Measurements from ENCODE around the gene MAFG. TPM values are rescaled to one million over a fixed set of nuclear protein-coding genes. Genes with fewer than 3 reads are reported as not detected.

The MAFG gene
- total and polyA plus RNA-seq, 2 donors (not counting 3 experiments of a cell fraction or from before 2014, with no cell fraction given), result 27.6 to 35.0 TPM

DNA sequence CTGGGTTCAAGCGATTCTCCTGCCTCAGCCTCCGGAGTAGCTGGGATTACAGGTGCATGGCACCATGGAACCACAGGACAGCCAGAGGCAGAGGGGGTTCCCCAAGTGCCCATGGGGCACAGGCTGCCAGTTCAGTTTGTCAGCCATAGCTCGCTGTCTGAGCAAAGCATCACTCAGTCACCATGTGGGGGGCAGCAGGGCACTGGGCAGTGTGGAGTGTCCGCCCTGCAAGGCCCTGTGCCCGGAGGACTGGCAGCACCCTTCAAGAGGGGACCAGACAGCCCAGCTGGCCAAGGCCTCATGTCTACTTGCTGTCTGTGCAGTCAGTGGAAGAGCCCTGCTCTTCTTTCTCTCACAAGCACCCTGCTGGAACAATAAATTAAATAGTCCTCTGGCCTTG is 42.6 kb downstream of the MAFG start:
- POLR2A ChIA-PET, result no interaction called here
- peaks cover 32% of the 10 kb centered on the region for H3K79me2 ChIP-seq (ENCODE audit: control insufficient read depth, insufficient read depth, low read length)

More for the DNA sequence above, 42.6 kb downstream of the MAFG start:
- intact Hi-C loops (cut with micrococcal nuclease) (no loop called here), dilution Hi-C loops (cut with MboI; ENCODE audit: extremely low pct_ligation_motif_present, low sequenced_read_pairs) (no loop called here)
- TF ChIP-seq, protein P1, sequence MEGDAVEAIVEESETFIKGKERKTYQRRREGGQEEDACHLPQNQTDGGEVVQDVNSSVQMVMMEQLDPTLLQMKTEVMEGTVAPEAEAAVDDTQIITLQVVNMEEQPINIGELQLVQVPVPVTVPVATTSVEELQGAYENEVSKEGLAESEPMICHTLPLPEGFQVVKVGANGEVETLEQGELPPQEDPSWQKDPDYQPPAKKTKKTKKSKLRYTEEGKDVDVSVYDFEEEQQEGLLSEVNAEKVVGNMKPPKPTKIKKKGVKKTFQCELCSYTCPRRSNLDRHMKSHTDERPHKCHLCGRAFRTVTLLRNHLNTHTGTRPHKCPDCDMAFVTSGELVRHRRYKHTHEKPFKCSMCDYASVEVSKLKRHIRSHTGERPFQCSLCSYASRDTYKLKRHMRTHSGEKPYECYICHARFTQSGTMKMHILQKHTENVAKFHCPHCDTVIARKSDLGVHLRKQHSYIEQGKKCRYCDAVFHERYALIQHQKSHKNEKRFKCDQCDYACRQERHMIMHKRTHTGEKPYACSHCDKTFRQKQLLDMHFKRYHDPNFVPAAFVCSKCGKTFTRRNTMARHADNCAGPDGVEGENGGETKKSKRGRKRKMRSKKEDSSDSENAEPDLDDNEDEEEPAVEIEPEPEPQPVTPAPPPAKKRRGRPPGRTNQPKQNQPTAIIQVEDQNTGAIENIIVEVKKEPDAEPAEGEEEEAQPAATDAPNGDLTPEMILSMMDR (IDR thresholded peaks at IDR 0.05; ENCODE audit: extremely low read depth in 1 of 2, insufficient read depth in 1 of 2, low read depth in 1 of 2, low read length in 2 of 2), result no peak
- no peak for TF ChIP-seq MYC (IDR thresholded peaks at IDR 0.05; ENCODE audit: low read depth, low read length)
- TF ChIP-seq POLR2A (IDR thresholded peaks at IDR 0.05; ENCODE audit: low read depth, low read length), result no peak
- TF ChIP-seq FOS (IDR thresholded peaks at IDR 0.05; ENCODE audit: borderline replicate concordance, insufficient read depth, low read length), result no peak
- TF ChIP-seq GATA2 (IDR thresholded peaks at IDR 0.05; ENCODE audit: insufficient read depth, insufficient read length, low read depth, low read length), result no peak
- TF ChIP-seq EZH2 (IDR thresholded peaks at IDR 0.05; ENCODE audit: borderline replicate concordance, low read depth, low read length, severe bottlenecking), result no peak
- TF ChIP-seq JUN (IDR thresholded peaks at IDR 0.05; ENCODE audit: borderline replicate concordance, insufficient read depth, insufficient read length, low read depth), result no peak
- no peak for TF ChIP-seq POLR2AphosphoS5 (IDR thresholded peaks at IDR 0.05; ENCODE audit: insufficient read depth, low read depth, low read length)
- TF ChIP-seq, protein P2, sequence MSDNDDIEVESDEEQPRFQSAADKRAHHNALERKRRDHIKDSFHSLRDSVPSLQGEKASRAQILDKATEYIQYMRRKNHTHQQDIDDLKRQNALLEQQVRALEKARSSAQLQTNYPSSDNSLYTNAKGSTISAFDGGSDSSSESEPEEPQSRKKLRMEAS (IDR thresholded peaks at IDR 0.05; ENCODE audit: insufficient read depth, insufficient read length), result no peak
- no peaks in the 10 kb centered on the region for H3K9me1 ChIP-seq (replicated peaks; ENCODE audit: control insufficient read depth, extremely low read depth, insufficient read depth, low read length)
- no peak overlapping the region for H3K9ac ChIP-seq (replicated peaks; ENCODE audit: extremely low read depth, insufficient read depth, low read length)
- no peaks in the 10 kb centered on the region for H3K9me3 ChIP-seq (replicated peaks; ENCODE audit: control insufficient read depth, insufficient read depth, low read length)
- peaks cover 5% of the 10 kb centered on the region for H3K4me1 ChIP-seq (ENCODE audit: control insufficient read depth, extremely low read depth, insufficient read depth, low read length)
- CTCF ChIA-PET, result no interaction called here
- no peak overlapping the region for H3K4me3 ChIP-seq (replicated peaks in 1 of 3; ENCODE audit: insufficient read depth in 1 of 3, low read depth in 1 of 3, low read length in 3 of 3)
- DNase-seq (ENCODE audit: low read depth, low spot score) (no peak), FAIRE-seq (no peak)
- no peaks in the 10 kb centered on the region for H4K20me1 ChIP-seq (replicated peaks; ENCODE audit: control insufficient read depth, extremely low read depth, insufficient read depth, low read length)
- H3K27me3 ChIP-seq (ENCODE audit: control insufficient read depth in 2 of 2, insufficient read depth in 2 of 2, low read length in 2 of 2), result no peaks in the 10 kb centered on the region
- peaks cover 26 to 42% of the 10 kb centered on the region in 2 experiments for H3K36me3 ChIP-seq (ENCODE audit: control insufficient read depth in 2 of 2, extremely low read depth in 1 of 2, insufficient read depth in 2 of 2, low read length in 2 of 2)
- H3K4me2 ChIP-seq (ENCODE audit: insufficient read depth, low read length), result no peak overlapping the region
- no TSS peak for BruUV-seq (replicated peaks)
- no peak overlapping the region for H3K27ac ChIP-seq (ENCODE audit: insufficient read depth, low read depth, low read length)
- no peak overlapping the region for H2AFZ ChIP-seq (ENCODE audit: low read depth, low read length)

Data from endothelial cell of umbilical vein (primary cell).